Panc1 (cell line): ENCODE measurements around the gene NHP2. TPM values are rescaled to one million over a fixed set of nuclear protein-coding genes. Genes with fewer than 3 reads are reported as not detected.

Experiments used
- ATAC-seq: fragments of 200-7000 bp; cut with Tn5 transposase; 2 replicates; pipeline ENCODE4 v1.9.1; 2020; ENCODE audit warnings: mild to moderate bottlenecking, moderate library complexity
- BruUV-seq: library from RNA; stranded (reverse); fragments of 400-500 nt; replicated peaks from 2 replicates; lab custom pipeline; 2021; lab: Mats Ljungman, UMichigan
- CTCF ChIA-PET: fragments of 300-600 bp; sonication (Branson Sonifier 250); formaldehyde crosslinking; loops from one replicate; lab custom pipeline; 2022; ENCODE audit warnings: antibody characterized with exemption; lab: Charles Lee
- POLR2A ChIA-PET: fragments of 300-600 bp; sonication (Branson Sonifier 250); formaldehyde crosslinking; loops from one replicate; lab custom pipeline; 2022; ENCODE audit warnings: antibody characterized with exemption; lab: Charles Lee
- DNase-seq: peaks from one replicate; pipeline ENCODE4 v3.0.0-alpha.2; 2010; ENCODE audit warnings: low read depth, low spot score
- H3K27ac ChIP-seq: 2 replicates; pipeline ENCODE4 v1.5.1; 2011; ENCODE audit warnings: mild to moderate bottlenecking, low read length, inconsistent platforms
- H3K27me3 ChIP-seq: fragments of 200-500 bp; sonication (Bioruptor generic); 2 replicates; pipeline ENCODE4 v1.6.0; 2014; ENCODE audit warnings: low read length, inconsistent platforms; ENCODE audit not compliant: control insufficient read depth, insufficient read depth
- H3K36me3 ChIP-seq: fragments of 200-500 bp; sonication (Bioruptor generic); 2 replicates; pipeline ENCODE4 v1.5.1; 2014; ENCODE audit warnings: inconsistent platforms, mild to moderate bottlenecking, low read length, moderate library complexity; ENCODE audit not compliant: control insufficient read depth, insufficient read depth
- H3K4me1 ChIP-seq: 2 replicates; pipeline ENCODE4 v1.5.1; 2011; ENCODE audit warnings: inconsistent platforms, mild to moderate bottlenecking, low read length, moderate library complexity; ENCODE audit not compliant: control insufficient read depth, insufficient read depth
- H3K4me3 ChIP-seq, 2 experiments: 2 replicates each; pipeline ENCODE4 v1.5.1; 2011 to 2012; ENCODE audit warnings: low read depth in 2 of 2, low read length in 2 of 2, mild to moderate bottlenecking in 2 of 2, inconsistent platforms in 1 of 2, moderate library complexity in 1 of 2
- H3K9me3 ChIP-seq: fragments of 200-500 bp; sonication (Bioruptor generic); 2 replicates; pipeline ENCODE4 v1.5.1; 2014; ENCODE audit warnings: low read depth, mild to moderate bottlenecking, inconsistent platforms, low read length, moderate library complexity; ENCODE audit not compliant: control insufficient read depth, insufficient read depth
- POLR2AphosphoS5 ChIP-seq: IDR thresholded peaks from 2 replicates; pipeline ENCODE4 v1.6.1; 2012; ENCODE audit warnings: mild to moderate bottlenecking, low read depth, low read length, moderate library complexity
- SIN3A ChIP-seq: IDR thresholded peaks from 2 replicates; pipeline ENCODE4 v1.6.1; 2012; ENCODE audit warnings: low read depth, mild to moderate bottlenecking, low read length, moderate library complexity, borderline replicate concordance; ENCODE audit not compliant: insufficient read depth
- TCF7L2 ChIP-seq: IDR thresholded peaks from 2 replicates; pipeline ENCODE4 v1.6.1; 2011; ENCODE audit warnings: mild to moderate bottlenecking, low read depth, low read length, inconsistent platforms
- in situ Hi-C: cut with HindIII; loops from 2 replicates; pipeline ENCODE4 v1.10.0; 2016; ENCODE audit warnings: low sequenced_read_pairs, low pct_unique_long_range_greater_than_20kb
- intact Hi-C: fragments of 100-400 bp; cut with micrococcal nuclease; formaldehyde crosslinking; loops from one replicate; pipeline ENCODE4 v1.10.0; 2022; ENCODE audit not compliant: unreplicated experiment
- total RNA-seq: library from RNA; stranded (reverse); gene quantifications from one replicate; pipeline ENCODE4 v1.2.1, GENCODE V29; 2021; ENCODE audit not compliant: unreplicated experiment
- TF ChIP-seq, protein P1 (sequence below): fragments of 450-650 bp; IDR thresholded peaks from 2 replicates; pipeline ENCODE4 v1.5.1; 2017; ENCODE audit warnings: mild to moderate bottlenecking
- TF ChIP-seq, protein P2 (sequence below), 2 experiments: IDR thresholded peaks; 2 replicates each; pipeline ENCODE4 v1.6.1; 2011 to 2012; ENCODE audit warnings: low read depth in 2 of 2, control low read depth in 1 of 2, low read length in 1 of 2, mild to moderate bottlenecking in 1 of 2, moderate library complexity in 1 of 2; ENCODE audit not compliant: insufficient read depth in 1 of 2

Gene NHP2
- total RNA-seq, 1 experiment from 2014 or later = 239 TPM

DNA sequence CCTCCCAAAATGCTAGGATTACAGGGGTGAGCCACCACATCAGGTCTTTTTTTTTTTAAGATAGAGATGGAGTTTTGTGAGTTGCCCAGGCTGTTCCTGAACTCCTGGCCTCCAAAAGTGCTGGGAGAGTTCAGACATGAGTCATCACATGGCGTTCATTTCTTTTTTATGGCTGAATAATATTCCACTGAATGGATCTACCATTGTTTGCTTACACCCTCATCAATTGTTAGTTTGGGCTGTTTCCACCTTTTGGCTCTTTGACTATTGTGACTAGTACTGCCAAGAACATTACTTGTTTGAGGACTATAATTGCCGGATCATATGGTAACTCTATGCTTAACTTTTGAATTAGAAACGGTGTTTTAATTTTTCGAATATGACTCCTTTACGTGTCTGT lies 41.1 kb downstream of the NHP2 start:
- peak overlapping the region; percentile 49 to 62 for H3K4me3 ChIP-seq
- in situ Hi-C loops = no loop called here
- no peaks in the 10 kb centered on the region for H3K36me3 ChIP-seq
- DNase-seq = no peak
- intact Hi-C loops = no loop called here
- ATAC-seq = no peak
- peak overlapping the region; percentile 63 for H3K27ac ChIP-seq
- ChIA-PET CTCF (no interaction called here), POLR2A (no interaction called here)
- no peaks in the 10 kb centered on the region for H3K9me3 ChIP-seq
- no TSS peak for BruUV-seq
- TF ChIP-seq, protein P1, sequence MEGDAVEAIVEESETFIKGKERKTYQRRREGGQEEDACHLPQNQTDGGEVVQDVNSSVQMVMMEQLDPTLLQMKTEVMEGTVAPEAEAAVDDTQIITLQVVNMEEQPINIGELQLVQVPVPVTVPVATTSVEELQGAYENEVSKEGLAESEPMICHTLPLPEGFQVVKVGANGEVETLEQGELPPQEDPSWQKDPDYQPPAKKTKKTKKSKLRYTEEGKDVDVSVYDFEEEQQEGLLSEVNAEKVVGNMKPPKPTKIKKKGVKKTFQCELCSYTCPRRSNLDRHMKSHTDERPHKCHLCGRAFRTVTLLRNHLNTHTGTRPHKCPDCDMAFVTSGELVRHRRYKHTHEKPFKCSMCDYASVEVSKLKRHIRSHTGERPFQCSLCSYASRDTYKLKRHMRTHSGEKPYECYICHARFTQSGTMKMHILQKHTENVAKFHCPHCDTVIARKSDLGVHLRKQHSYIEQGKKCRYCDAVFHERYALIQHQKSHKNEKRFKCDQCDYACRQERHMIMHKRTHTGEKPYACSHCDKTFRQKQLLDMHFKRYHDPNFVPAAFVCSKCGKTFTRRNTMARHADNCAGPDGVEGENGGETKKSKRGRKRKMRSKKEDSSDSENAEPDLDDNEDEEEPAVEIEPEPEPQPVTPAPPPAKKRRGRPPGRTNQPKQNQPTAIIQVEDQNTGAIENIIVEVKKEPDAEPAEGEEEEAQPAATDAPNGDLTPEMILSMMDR = no peak
- TF ChIP-seq SIN3A (no peak), POLR2AphosphoS5 (no peak), TCF7L2 (no peak)
- TF ChIP-seq, protein P2, sequence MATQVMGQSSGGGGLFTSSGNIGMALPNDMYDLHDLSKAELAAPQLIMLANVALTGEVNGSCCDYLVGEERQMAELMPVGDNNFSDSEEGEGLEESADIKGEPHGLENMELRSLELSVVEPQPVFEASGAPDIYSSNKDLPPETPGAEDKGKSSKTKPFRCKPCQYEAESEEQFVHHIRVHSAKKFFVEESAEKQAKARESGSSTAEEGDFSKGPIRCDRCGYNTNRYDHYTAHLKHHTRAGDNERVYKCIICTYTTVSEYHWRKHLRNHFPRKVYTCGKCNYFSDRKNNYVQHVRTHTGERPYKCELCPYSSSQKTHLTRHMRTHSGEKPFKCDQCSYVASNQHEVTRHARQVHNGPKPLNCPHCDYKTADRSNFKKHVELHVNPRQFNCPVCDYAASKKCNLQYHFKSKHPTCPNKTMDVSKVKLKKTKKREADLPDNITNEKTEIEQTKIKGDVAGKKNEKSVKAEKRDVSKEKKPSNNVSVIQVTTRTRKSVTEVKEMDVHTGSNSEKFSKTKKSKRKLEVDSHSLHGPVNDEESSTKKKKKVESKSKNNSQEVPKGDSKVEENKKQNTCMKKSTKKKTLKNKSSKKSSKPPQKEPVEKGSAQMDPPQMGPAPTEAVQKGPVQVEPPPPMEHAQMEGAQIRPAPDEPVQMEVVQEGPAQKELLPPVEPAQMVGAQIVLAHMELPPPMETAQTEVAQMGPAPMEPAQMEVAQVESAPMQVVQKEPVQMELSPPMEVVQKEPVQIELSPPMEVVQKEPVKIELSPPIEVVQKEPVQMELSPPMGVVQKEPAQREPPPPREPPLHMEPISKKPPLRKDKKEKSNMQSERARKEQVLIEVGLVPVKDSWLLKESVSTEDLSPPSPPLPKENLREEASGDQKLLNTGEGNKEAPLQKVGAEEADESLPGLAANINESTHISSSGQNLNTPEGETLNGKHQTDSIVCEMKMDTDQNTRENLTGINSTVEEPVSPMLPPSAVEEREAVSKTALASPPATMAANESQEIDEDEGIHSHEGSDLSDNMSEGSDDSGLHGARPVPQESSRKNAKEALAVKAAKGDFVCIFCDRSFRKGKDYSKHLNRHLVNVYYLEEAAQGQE (IDR thresholded peaks at IDR 0.05; ENCODE audit: insufficient read depth in 1 of 2, low read depth in 2 of 2, low read length in 1 of 2) = no peak
- H3K4me1 ChIP-seq = peaks cover 14% of the 10 kb centered on the region
- no peaks in the 10 kb centered on the region; the same call in 1 of the 2 replicates for H3K27me3 ChIP-seq

DNA sequence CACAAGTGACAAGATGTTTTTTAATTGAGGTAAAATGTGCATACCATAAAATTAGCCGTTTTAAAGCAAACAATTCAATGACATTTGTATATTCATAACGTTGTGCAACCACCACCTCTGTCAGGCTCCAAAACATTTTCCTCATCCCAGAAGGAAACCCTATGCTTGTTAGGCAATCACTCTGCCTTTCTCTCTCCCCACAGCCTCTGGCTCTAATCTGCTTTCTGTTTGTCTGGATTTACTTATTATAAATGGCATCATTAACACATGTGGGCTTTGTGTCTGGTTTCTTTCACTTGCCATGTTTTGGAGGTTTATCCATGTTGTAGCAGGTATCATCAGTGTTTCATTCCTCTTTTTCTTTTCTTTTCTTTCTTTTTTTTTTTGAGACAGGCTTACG lies 41.8 kb downstream of the NHP2 start:
- TF ChIP-seq SIN3A (no peak), TCF7L2 (no peak), POLR2AphosphoS5 (no peak)
- TF ChIP-seq, protein P2 (IDR thresholded peaks at IDR 0.05; ENCODE audit: insufficient read depth in 1 of 2, low read depth in 2 of 2, low read length in 1 of 2) = no peak
- TF ChIP-seq, protein P1 = no peak
- H3K27me3 ChIP-seq = no peaks in the 10 kb centered on the region; the same call in 1 of the 2 replicates
- CTCF ChIA-PET = no interaction called here
- peaks cover 14% of the 10 kb centered on the region for H3K4me1 ChIP-seq
- DNase-seq = no peak
- intact Hi-C loops (no loop called here), in situ Hi-C loops (no loop called here)
- H3K36me3 ChIP-seq = no peaks in the 10 kb centered on the region
- no peak overlapping the region for H3K27ac ChIP-seq
- H3K9me3 ChIP-seq = no peaks in the 10 kb centered on the region
- ATAC-seq = no peak
- H3K4me3 ChIP-seq = no peak overlapping the region
- POLR2A ChIA-PET = no interaction called here
- no TSS peak for BruUV-seq
